HCT116 (cell line): ENCODE data around the gene RNF114.
"Not testable (repeated sequence)": the region's sequence is repeated elsewhere in the genome, so short reads cannot be mapped to it uniquely, and the experiment has no call there.

Experiments
- CEBPB ChIP-seq: IDR thresholded peaks from 2 replicates; pipeline ENCODE4 v1.6.1; 2012; ENCODE audit warnings: low read depth
- EZH2phosphoT487 ChIP-seq: fragments of 200-600 bp; IDR thresholded peaks from 2 replicates; pipeline ENCODE4 v1.6.1; 2018; ENCODE audit warnings: antibody characterized with exemption, borderline replicate concordance
- POLR2A ChIP-seq: IDR thresholded peaks from 2 replicates; pipeline ENCODE4 v1.7.0; 2011; ENCODE audit warnings: borderline replicate concordance; ENCODE audit not compliant: insufficient read depth, insufficient read length; ENCODE audit errors: extremely low read depth
- POLR2AphosphoS5 ChIP-seq: IDR thresholded peaks from 2 replicates; pipeline ENCODE4 v1.6.1; 2011; ENCODE audit warnings: mild to moderate bottlenecking, low read depth, low read length, moderate library complexity
- RAD21 ChIP-seq: IDR thresholded peaks from 2 replicates; pipeline ENCODE4 v1.6.1; 2012; ENCODE audit warnings: low read depth, mild to moderate bottlenecking
- TF ChIP-seq, protein P1 (sequence below), 3 experiments: fragments of 200-600 bp in 1 of 3; sonication (generic) in 1 of 3; IDR thresholded peaks in 2 of 3; conservative IDR thresholded peaks in 1 of 3; 2 replicates each; pipeline ENCODE4 v1.5.1; 2012 to 2017; ENCODE audit warnings: low read depth in 2 of 3, low read length in 2 of 3, antibody characterized with exemption in 1 of 3, borderline replicate concordance in 1 of 3, control low read depth in 1 of 3, mild to moderate bottlenecking in 1 of 3, mixed read lengths in 1 of 3, mixed run types in 1 of 3, moderate library complexity in 1 of 3; ENCODE audit not compliant: insufficient read depth in 1 of 3
- TF ChIP-seq, protein P2 (sequence below): IDR thresholded peaks from 2 replicates; pipeline ENCODE4 v1.6.1; 2012; ENCODE audit warnings: low read depth

DNA sequence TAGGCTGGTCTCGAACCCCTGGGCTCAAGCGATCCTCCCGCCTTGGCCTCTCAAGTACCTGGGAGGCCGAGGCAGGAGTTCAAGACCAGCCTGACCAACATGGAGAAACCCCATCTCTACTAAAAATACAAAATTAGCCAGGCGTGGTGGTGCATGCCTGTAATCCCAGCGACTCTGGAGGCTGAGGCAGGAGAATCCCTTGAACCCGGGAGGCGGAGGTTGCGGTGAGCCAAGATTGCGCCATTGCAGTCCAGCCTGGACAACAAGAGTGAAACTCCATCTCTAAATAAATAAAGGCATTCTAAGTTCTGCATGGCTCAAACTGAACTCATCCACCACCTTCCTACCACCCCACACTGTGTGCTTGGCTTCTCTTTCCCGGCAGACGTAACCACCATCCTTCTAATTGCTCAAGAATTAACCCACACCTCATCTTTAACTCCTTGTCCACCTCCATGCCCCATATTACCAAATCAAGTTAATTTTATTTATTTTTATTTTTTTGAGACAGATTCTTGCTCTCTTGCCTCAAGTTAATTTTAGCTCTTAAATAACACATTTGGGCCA lies 19.7 kb downstream of the RNF114 start:
- not testable (repeated sequence) for TF ChIP-seq POLR2A, EZH2phosphoT487, POLR2AphosphoS5, RAD21, CEBPB
- TF ChIP-seq, protein P1, sequence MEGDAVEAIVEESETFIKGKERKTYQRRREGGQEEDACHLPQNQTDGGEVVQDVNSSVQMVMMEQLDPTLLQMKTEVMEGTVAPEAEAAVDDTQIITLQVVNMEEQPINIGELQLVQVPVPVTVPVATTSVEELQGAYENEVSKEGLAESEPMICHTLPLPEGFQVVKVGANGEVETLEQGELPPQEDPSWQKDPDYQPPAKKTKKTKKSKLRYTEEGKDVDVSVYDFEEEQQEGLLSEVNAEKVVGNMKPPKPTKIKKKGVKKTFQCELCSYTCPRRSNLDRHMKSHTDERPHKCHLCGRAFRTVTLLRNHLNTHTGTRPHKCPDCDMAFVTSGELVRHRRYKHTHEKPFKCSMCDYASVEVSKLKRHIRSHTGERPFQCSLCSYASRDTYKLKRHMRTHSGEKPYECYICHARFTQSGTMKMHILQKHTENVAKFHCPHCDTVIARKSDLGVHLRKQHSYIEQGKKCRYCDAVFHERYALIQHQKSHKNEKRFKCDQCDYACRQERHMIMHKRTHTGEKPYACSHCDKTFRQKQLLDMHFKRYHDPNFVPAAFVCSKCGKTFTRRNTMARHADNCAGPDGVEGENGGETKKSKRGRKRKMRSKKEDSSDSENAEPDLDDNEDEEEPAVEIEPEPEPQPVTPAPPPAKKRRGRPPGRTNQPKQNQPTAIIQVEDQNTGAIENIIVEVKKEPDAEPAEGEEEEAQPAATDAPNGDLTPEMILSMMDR (IDR thresholded peaks at IDR 0.05 in 2 of 3, conservative IDR thresholded peaks at IDR 0.05 in 1 of 3; ENCODE audit: borderline replicate concordance in 1 of 3, insufficient read depth in 1 of 3, low read depth in 2 of 3, low read length in 2 of 3), result not testable (repeated sequence)
- TF ChIP-seq, protein P2, sequence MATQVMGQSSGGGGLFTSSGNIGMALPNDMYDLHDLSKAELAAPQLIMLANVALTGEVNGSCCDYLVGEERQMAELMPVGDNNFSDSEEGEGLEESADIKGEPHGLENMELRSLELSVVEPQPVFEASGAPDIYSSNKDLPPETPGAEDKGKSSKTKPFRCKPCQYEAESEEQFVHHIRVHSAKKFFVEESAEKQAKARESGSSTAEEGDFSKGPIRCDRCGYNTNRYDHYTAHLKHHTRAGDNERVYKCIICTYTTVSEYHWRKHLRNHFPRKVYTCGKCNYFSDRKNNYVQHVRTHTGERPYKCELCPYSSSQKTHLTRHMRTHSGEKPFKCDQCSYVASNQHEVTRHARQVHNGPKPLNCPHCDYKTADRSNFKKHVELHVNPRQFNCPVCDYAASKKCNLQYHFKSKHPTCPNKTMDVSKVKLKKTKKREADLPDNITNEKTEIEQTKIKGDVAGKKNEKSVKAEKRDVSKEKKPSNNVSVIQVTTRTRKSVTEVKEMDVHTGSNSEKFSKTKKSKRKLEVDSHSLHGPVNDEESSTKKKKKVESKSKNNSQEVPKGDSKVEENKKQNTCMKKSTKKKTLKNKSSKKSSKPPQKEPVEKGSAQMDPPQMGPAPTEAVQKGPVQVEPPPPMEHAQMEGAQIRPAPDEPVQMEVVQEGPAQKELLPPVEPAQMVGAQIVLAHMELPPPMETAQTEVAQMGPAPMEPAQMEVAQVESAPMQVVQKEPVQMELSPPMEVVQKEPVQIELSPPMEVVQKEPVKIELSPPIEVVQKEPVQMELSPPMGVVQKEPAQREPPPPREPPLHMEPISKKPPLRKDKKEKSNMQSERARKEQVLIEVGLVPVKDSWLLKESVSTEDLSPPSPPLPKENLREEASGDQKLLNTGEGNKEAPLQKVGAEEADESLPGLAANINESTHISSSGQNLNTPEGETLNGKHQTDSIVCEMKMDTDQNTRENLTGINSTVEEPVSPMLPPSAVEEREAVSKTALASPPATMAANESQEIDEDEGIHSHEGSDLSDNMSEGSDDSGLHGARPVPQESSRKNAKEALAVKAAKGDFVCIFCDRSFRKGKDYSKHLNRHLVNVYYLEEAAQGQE, result not testable (repeated sequence)
